Endothelial cell of umbilical vein (primary cell): Measurements from ENCODE around the gene CXCL14.

Experiments used
- CTCF ChIP-seq, 2 donors: IDR thresholded peaks; 1 replicate in 1 of 2; 2 replicates in 1 of 2; pipeline ENCODE4 v1.5.1; 2011; ENCODE audit warnings: low read length in 2 of 2, mild to moderate bottlenecking in 2 of 2, moderate library complexity in 2 of 2, control low read depth in 1 of 2, inconsistent platforms in 1 of 2, low read depth in 1 of 2; ENCODE audit not compliant: insufficient read depth in 1 of 2; ENCODE audit errors: extremely low read depth in 1 of 2
- JUN ChIP-seq: IDR thresholded peaks from 2 replicates; pipeline ENCODE4 v1.6.1; 2011; ENCODE audit warnings: borderline replicate concordance, low read depth; ENCODE audit not compliant: insufficient read length, insufficient read depth
- POLR2A ChIP-seq: IDR thresholded peaks from 2 replicates; pipeline ENCODE4 v1.6.1; 2012; ENCODE audit warnings: low read depth, mild to moderate bottlenecking, control low read depth, low read length
- POLR2AphosphoS5 ChIP-seq: IDR thresholded peaks from 2 replicates; pipeline ENCODE4 v1.6.1; 2012; ENCODE audit warnings: low read depth, mild to moderate bottlenecking, control low read depth, low read length, moderate library complexity; ENCODE audit not compliant: insufficient read depth

GRCh38 chr5:135574493-135574892 is 4.3 kb downstream of the CXCL14 start:
- TF ChIP-seq CTCF (IDR thresholded peaks at IDR 0.05; ENCODE audit: extremely low read depth in 1 of 2, insufficient read depth in 1 of 2, low read depth in 1 of 2, low read length in 2 of 2) (no peak), POLR2A (no peak), POLR2AphosphoS5 (no peak), JUN (no peak)
